HG02623 (cell line): ENCODE data around the gene EPHA3.

Experiments
- ATAC-seq: cut with Tn5 transposase; IDR thresholded peaks from one replicate; pipeline ENCODE4 v1.9.1; 2021; ENCODE audit warnings: moderate library complexity; ENCODE audit not compliant: unreplicated experiment

Gene EPHA3

DNA sequence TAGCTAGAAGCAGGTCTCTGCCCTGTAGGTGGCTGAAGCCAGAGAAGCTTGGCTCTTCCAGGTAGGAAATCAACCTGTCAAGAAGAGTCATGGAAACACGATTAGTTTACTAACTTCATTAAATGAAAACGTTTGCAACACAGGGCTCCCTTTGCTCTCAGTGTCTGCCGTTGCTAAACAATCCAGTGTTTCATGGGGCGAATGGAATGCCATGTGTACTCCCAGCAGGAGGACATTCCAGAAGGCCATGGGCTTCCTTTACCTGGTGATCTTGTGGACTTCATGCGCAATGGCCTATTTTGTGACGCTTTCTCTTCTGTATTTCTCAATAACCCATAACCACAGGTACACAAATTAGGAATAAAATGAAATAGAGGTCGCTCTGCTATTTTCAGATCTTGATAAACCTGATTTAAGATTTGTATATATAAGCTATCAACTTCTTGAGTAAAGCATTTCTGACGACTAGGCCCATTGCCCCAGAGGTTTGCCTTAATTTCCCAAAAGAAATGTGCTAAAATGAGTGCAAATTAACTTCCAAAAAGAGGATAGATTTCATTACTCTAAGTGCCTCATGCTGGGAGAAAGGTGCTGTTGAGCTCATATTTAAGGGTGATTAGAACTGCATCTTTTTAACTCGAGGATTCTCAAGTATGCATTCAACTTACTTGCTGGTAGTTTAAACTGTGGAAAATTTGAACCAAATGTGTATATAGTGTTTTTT is 171.0 kb downstream of the EPHA3 start:
- ATAC-seq, result no peak

DNA sequence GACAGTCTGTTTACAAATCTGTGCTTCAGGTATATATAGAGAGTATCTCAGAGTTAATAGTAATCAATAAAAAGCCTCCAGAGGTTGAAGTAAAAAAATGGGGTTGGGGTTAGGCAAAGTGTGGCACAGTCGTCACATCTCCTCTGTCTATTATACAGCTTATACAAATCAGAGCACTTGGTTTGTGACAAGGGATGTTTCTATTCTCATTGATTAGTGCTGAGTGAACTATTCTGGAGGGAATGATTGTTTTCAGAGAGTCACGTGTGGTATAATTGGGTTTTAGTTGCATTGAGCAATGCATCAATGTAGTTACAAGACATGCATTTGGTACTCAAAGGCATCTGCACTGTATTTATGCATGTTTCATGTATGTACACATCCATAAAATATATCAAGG is 172.9 kb downstream of the EPHA3 start:
- ATAC-seq, result no peak

DNA sequence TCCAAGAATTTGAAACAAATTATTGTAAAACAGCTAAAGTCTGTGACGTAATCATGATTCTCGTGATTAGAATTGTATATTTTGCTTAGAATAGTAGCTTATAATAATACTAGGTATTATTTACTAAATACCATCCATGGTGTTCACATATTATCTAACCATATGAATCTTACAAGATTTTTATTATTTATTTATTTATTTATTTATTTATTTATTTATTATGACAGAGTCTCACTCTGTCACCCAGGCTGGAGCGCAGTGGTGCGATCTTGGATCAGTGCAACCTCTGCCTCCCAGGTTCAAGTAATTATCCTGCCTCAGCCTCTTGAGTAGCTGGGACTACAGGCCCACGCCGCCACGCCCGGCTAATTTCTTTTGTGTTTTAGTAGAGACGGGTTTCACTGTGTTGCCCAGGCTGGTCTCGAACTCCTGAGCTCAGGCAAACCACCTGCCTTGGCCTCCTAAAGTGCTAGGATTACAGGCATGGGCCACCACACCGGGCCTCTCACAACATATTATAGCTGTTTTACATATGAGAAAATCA is 173.5 kb downstream of the EPHA3 start:
- ATAC-seq, result no peak

DNA sequence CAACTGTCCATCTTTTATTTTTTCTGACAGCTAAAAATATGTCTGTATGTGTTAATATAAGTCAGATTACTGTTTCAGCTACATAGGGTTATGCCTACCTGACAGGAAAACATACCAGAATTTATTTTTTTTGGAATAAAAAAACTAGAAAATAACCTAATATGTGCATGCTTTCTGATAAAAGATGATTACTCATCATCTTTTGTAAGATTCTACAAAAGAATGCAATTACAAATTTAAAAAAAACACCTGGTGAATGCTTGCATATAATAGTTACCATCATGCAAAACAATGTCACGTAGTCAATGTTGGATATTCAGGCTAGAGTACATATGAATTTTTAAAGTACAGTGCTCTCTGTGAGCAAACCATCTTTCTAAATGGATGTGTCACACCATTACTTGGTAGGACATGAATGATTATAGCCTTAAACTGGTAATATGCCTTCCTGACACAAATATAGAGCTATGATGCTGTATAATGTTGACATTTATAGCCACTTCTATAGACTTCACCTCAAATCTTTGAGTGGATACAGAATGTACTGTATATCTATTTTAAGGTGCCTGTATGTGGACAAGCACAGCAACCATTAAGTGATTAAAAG is 180.6 kb downstream of the EPHA3 start:
- no peak for ATAC-seq

DNA sequence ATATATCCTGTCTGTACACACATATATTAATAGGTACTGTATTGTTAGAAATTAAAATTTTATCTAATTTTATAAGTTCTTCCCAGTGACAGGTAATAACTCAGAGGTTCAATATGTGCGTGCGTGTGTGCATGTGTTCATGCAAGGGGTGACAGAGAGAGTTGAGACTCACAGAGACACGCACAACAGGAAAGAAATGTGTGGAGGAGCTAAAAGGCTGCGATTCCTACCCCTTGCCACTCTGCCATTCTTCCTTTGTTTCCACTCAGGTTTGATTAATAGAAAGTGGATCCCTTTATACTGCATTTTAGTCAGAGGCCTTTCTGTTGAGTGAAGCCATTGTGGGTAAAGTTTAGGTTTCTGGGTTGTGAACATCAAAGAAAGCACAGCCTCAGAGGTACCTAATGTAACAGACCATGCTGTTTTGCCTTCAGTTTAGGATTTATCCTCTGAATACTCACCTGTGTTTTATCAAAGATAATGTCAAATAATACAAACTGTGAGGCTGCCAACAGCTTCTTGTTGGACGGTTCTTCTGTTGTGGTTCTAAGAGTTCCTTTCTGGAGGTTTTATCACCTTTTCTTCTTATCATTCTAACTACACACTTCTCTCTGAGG is 182.3 kb downstream of the EPHA3 start:
- ATAC-seq, result no peak

DNA sequence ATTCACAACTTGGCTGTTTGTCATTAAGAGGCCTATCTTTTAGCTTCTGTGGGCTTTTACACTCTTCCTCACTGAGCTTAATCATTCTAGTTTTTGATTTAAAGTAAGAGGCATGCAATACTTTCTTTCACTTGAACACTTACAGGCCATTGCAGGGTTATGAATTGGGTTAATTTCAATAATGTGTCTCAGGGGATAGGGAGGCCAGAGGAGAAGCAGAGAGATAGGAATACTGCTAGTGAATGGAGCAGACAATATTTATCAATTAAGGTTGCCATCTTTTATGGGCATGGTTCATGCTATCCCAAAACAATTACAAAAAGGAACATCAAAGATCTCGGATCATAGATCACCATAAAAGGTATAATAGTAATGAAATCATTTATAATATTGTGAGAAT is 189.8 kb downstream of the EPHA3 start:
- no peak for ATAC-seq

DNA sequence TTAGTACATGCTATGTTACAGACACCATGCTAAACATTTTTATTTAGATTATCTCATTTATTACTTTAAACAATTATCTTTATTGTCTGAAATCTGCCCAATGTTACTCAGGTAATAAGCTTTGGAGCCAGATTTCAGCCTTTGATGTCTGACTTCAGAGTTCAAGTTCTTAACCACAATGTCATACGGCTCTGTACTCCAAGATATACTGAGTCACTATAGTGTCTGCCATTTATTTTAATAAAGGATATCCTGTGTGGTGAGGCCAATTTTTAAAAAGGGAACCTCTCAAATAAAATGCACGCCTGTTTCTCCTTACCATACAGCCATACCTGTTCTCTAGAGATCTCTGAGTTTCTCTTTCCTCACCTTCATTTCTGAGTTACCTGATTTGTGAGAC is 193.1 kb downstream of the EPHA3 start:
- no peak for ATAC-seq

DNA sequence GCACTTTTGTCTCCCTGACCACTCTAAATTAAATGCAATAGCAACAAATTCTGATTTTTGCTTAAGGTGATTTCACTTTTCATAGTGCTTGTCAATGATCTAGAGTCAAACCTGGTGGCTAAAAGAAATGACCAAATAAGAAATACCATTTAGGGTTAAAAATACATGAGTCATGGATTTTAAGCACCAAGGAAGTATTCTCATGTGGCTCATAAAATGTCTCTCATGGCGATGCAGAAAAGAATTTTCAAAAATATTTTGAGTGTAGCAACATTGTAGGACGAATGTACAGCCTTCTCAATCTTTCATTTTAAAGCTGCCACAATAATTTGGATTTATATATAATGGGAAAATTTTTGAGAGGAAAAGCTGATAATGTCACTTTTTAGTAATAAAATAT is 193.6 kb downstream of the EPHA3 start:
- no peak for ATAC-seq

DNA sequence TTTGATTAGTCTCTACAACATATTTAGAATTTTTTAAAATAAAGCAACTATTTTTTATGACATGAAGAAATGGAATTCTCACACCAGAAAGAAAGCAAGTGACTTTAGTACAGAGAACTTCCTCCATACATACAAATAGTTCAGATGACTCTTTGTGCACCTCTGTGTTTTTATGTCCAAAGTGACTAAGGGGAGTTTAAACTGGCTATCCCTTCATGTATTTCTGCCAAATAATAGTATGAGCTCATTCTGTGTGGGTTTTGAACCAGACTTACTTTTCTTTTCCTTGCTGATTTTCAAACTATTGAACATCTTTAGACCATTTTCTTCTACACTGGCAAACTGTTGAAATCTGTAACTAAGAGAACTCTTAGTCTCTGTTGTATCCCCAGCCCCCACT is 196.3 kb downstream of the EPHA3 start:
- no peak for ATAC-seq

DNA sequence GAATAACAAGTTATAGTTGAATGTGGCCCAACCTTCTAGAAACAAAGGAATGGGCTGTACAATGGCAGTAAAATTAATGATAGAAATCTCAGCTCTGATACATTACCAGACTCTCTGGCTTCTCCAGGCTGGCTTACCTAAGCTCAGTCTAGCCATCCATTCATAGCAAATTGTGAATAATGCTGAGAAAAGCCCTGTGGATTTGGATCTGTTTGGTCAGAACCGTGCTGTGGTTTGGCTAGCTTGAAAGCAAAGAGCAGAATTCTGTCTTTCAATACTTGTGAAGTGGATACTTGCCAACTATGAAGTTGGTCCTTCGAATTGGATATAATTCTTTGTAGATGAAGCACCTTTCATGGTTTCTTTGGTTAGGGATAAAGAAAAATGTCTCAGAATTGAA is 199.1 kb downstream of the EPHA3 start:
- no peak for ATAC-seq

DNA sequence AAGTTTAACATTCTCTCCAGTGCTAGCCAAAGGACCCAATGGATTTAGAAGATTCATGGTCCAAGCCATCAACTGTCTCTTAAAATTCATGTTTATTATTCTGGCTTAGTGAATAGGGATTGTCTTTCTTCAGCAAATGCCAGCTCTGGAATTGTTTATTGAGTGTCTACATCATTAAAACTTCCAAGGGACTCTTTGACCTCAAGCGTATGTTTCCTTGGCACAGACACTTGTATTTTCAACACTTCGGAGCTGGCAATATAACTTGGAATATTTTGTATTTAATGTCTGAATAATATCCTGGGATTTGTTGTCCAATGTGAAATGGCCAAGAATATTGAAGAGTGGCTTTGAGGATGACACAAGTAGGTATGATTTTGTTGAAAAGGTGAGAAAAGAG is 204.2 kb downstream of the EPHA3 start:
- no peak for ATAC-seq

DNA sequence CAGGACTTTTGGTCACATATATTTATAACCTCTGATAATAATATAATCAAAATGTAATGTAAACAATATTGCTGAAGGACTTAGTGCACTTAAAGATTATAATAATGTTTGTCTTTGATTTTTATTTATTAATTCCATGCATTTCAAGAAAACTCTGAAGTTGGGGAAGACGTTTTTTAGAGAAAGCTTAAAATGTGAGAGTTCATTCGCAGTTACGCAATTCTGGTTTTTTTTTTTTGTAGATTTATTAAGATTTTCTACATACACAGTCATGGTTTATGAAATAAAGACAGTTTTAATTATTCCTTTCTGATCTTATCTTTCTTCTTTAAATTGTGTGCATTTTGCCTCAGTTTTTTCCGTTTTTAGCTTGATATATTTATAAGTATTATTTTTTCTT is 204.7 kb downstream of the EPHA3 start:
- ATAC-seq, result no peak

DNA sequence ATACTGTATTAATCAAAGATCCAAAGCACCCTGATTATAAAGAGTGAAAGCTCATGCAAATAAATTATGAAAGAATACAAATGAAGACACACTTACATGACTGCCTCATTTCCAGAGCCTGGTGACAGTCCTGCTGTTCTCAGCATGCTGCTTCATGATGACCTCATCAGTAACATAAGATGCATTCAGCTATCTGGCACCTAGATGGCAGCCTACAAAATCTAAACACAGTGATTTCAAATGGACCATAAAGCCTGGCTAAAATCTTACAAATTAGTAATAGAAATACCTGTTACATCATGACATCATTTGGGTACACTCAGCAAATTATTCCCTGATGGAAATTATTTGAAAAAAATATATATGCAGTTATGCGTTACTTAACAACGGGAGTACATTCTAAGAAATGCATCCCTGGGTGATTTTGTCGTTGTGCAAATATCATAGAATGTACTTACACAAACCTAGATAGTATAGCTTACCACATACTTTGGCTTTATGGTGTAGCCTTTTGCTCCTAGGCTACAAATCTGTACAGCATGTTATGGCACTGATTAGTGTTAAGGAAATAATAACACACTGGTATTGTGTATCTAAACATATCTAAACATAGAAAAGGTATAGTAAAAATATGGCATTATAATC is 207.2 kb downstream of the EPHA3 start:
- no peak for ATAC-seq

DNA sequence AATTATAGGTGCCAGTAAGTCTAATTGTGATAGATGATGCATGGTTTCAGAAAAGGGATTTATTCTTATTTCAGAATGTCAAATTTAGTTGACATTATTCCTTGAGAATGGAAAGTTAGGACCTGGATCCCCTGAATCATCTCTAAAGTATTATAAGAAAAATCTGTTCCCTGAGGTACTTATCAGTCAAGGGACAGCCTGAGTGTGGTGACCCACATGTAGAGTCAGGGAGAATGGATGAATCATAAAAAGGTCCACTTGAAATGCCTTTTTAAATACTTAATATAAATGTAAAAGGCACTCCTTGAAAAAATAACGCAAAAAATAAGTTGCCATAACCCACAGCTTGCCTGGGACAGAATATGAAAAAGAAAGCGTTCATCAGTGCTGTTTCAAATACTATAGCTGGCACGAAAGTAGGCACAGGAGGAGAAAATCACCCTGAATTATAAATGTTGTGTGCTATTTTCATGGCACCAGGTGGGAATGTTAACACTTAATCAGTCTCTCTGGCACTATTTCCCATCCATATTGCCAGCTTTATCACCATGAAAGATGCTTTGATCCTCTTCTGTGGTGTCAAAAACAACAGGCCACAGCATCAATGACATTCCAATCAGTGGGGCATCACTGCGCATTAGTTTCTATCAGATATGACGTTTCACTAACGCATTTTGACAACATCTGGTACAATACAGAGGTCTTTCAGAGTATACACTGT is 208.5 kb downstream of the EPHA3 start:
- no peak for ATAC-seq

DNA sequence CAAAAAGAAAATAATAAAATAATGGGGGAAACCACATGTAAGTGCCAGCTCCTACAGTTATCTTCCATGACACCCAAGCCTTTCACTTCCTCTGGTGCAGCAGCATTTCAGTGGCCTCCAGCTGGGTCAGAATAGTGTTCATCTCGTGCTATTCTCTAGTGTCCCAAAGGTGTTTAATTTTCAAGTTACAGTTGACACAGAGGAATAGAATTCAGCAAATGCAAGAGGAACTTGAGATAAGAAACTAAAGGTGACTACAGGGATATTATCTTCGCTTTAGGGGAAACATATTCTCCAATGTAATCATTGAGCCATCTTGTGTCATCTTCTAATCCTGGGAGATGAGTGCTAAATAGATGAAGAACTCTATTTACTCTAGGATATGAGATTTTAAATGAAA is 212.8 kb downstream of the EPHA3 start:
- ATAC-seq, result no peak

DNA sequence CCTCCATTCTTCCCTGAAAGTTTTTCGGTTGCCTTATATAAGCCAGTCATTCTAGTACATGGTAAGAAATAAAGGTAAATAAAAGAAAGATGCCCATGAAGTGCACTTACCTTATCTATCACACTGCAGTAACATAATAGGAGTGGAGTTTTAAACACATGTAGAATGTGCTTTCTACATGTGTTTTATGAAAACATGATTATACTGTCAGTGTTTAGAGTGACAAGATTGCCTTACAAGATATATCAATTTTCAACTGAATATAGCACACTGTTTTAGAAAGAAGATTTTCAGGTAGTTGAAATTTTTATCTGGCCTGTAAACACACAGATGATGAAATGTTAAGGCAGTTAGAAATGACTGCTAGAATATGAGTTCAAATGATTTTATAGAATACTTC is 219.6 kb downstream of the EPHA3 start:
- ATAC-seq, result no peak

DNA sequence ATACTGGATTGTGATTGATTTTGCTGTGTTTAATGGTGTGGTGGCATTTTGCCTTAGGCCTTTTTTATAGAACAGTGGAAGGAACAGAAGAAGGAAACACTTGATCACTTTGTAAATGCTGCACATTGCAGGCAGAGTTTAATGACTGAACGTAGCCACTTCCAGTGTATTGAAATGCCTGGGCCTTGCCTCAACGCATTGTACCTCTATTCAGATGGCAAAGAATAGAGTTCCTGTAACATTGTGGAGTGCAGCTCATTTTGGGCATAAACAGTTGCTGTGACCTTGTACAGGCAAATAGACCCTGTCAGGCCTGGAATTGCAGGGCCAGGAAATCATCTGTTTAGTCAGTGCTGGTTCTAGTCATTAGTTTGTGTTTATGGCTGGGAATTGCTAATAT is 225.0 kb downstream of the EPHA3 start:
- ATAC-seq, result no peak

DNA sequence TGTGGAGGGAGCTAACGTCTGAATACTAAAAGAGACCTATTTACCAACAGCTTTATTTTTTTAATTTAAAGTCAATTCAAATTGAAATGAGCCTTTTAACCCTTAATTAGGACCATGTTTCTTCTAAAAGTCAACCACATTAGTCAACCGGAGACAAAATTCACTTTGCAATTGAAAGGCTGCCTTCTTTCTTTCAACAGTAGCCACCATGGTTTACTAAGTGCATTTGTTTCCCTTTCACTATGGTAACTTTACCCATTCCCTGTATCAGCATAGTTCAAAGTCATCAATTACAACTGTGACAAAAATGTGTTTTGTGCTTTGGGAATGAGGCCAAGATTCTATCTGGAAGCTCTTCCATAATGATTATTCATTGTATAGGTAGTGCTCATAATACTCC is 225.4 kb downstream of the EPHA3 start:
- no peak for ATAC-seq

DNA sequence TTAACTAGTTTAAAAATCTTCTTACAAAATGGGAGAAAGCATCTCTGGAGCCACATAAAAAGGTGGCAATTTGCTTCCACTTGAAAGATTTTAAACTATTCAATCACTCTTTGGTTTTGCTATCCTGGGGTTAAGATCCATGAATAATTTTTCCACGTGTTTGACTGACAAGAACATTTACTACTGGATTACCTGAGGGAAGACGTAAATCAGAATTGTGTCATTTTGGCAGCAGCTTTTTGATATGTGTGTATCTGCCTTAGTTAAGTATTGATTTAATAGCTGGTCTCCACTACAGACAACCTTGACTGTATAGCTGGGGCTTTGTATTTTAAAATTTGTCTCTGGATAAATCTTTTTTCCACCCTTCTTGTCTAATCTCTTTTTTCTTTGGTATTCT is 228.3 kb downstream of the EPHA3 start:
- ATAC-seq, result no peak

DNA sequence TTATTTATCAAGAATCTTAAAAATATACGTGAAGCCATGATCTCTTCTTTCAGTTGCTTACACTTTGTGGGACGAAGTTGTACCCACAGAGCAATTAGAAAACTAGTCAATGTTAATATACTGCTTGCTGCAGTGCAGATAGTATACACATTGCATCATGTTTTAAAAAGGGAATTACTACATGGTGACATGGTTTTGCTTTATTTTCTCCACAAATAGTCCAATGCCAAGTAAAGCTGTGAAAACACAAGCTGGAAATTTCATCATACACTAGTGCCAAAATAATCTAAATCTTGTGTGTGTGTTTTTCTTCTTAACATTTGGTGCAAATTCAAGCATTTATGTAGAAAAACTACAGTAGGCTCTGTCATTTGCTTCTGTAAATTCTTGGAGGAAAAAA is 233.0 kb downstream of the EPHA3 start:
- no peak for ATAC-seq

DNA sequence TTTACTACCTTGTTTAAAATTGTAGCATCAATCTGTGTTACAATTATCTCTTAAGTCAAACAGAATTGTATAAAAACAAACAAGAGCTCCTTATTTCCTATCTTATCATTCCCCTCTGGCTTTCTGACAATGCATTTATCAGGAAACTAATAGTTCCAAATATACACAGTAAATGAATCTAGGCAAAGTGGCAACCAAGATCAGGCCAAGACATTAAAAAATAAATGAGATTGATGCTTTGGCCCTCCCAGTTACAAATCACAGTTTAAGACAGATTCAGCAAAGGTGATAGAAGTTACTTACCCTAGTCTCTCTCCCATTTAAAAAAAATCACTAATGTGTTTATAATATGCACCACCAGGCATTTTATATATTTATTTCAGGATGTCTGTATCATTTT is 236.7 kb downstream of the EPHA3 start:
- ATAC-seq, result no peak
